Measurements from ENCODE around the gene GNAS.

Gene GNAS

DNA sequence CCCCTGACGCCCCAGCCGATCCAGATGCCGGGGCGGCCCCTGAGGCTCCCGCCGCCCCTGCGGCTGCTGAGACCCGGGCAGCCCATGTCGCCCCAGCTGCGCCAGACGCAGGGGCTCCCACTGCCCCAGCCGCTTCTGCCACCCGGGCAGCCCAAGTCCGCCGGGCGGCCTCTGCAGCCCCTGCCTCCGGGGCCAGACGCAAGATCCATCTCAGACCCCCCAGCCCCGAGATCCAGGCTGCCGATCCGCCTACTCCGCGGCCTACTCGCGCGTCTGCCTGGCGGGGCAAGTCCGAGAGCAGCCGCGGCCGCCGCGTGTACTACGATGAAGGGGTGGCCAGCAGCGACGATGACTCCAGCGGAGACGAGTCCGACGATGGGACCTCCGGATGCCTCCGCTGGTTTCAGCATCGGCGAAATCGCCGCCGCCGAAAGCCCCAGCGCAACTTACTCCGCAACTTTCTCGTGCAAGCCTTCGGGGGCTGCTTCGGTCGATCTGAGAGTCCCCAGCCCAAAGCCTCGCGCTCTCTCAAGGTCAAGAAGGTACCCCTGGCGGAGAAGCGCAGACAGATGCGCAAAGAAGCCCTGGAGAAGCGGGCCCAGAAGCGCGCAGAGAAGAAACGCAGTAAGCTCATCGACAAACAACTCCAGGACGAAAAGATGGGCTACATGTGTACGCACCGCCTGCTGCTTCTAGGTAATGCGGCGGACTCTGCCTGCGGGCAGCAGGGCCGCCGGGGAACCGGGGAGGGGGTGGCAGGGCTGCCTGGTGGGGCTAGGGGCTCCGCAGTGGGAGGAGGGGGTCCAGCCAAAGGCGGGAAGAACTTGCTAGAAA is 2.3 kb downstream of the GNAS start:
- no peak overlapping the region for H3K4me3 ChIP-seq (ENCODE audit: low read depth, low read length)
- DNase-seq (ENCODE audit: low read depth) = no peak
- TF ChIP-seq, protein P1, sequence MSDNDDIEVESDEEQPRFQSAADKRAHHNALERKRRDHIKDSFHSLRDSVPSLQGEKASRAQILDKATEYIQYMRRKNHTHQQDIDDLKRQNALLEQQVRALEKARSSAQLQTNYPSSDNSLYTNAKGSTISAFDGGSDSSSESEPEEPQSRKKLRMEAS (IDR thresholded peaks at IDR 0.05; ENCODE audit: low read depth, low read length) = no peak

DNA sequence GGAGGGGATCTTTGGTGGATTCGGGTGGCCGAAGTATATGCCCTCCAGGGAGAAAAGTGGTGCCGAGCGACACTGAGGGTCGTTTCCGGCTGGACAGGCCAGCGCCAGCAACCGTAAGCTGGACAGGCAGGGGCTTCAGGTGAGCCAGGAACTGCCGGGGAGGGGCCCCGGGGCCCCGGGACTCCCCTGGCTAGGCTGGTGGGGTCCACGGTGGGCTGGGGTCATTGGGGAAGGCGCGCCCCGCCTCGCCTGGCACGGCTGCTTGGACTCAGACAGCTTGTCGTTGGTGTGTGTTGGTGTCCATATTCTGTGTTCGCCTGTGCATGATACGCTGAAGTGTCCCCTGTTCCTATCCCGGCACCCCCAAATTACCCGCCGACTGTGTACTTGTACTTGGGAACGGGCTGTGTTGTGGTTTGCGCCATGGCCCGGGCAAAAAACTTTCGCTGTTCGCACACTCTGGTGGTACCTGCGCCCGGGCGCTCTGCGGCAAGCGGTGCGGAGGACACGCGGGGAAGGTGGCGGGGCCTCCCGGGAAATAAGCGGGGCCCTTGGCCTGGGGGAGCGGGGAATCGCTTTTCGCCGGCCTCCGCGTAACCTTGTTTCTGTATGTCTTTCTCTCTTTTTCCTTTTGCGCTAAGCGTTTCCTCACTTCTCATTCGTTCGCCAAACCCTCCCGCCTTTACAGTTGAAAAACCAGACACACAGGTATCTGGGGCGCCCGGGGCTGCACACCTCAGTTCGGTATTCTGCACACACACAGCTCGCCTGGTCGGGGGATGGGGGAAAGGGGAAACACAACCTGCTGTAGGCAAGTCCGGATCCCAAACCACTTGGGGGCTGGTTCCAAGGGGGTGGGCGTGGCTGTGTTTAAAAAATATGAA is 3.2 kb downstream of the GNAS start:
- H3K4me3 ChIP-seq (ENCODE audit: low read depth, low read length) = no peak overlapping the region
- no peak for DNase-seq (ENCODE audit: low read depth)
- TF ChIP-seq, protein P1 (IDR thresholded peaks at IDR 0.05; ENCODE audit: low read depth, low read length) = no peak
- TF ChIP-seq, protein P2, sequence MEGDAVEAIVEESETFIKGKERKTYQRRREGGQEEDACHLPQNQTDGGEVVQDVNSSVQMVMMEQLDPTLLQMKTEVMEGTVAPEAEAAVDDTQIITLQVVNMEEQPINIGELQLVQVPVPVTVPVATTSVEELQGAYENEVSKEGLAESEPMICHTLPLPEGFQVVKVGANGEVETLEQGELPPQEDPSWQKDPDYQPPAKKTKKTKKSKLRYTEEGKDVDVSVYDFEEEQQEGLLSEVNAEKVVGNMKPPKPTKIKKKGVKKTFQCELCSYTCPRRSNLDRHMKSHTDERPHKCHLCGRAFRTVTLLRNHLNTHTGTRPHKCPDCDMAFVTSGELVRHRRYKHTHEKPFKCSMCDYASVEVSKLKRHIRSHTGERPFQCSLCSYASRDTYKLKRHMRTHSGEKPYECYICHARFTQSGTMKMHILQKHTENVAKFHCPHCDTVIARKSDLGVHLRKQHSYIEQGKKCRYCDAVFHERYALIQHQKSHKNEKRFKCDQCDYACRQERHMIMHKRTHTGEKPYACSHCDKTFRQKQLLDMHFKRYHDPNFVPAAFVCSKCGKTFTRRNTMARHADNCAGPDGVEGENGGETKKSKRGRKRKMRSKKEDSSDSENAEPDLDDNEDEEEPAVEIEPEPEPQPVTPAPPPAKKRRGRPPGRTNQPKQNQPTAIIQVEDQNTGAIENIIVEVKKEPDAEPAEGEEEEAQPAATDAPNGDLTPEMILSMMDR (IDR thresholded peaks at IDR 0.05; ENCODE audit: low read depth, low read length) = no peak
- TF ChIP-seq MYC (IDR thresholded peaks at IDR 0.05; ENCODE audit: low read depth, low read length) (no peak), POLR2A (IDR thresholded peaks at IDR 0.05; ENCODE audit: extremely low read depth, insufficient read length) (no peak)

DNA sequence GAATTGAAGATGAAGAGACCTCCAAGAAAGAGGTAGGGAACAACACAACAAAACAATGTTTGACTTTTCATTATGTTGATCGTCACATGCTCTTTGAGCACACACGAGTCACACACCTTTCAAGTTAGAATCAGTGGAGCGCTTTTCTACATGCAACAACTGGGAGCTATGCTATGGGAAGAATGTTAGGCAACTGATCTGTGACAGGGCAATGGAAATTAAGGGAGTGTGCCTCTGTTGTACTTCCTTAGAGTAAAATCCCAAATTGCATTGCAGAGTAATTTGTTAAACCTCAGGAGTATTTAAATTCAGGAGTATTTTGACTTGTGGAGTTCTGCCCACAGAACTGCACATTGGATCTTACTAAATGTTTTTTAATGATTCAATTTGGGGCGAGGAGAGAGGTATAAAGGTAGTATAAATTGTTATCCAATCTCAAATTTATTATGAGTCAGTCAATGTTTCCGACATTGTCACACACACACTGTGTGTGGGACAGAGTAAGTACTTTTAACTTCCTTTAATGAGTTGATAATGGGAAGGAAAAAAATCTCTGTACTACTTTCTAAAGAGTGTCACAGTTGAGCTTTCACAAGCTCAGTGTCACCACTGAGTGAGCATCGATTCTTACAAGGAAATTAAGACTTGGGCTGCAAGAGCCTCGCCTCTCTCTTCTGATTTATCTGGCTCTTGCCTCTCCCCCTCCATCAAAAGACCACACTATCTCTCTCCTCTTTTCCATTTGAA is 10.7 kb downstream of the GNAS start:
- TF ChIP-seq POLR2A (IDR thresholded peaks at IDR 0.05; ENCODE audit: extremely low read depth, insufficient read length) = no peak
- TF ChIP-seq, protein P1 (IDR thresholded peaks at IDR 0.05; ENCODE audit: low read depth, low read length) = no peak
- no peak for TF ChIP-seq MYC (IDR thresholded peaks at IDR 0.05; ENCODE audit: low read depth, low read length)
- TF ChIP-seq, protein P2 (IDR thresholded peaks at IDR 0.05; ENCODE audit: low read depth, low read length) = no peak
- no peak overlapping the region for H3K4me3 ChIP-seq (ENCODE audit: low read depth, low read length)
- DNase-seq (ENCODE audit: low read depth) = no peak

DNA sequence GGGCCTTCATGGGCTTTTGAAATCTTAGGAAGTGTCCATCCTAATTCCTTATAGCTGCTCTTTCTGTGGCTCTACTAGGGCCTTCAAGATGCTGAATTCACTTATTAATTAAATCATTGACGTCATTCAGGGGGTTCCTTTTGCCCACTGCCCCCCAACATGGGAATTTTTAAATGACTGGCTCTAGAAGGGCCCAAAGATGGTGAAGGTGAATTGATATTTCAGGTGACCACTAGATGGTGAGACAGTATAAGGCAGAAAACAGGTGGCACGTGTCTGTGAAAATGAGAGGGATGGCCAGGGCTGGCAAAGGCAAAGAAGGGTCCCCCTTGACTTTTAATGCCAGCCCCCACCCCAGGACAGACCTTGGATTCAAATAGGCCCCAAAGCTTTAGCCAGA is 11.8 kb downstream of the GNAS start:
- no peak for DNase-seq (ENCODE audit: low read depth)
- no peak overlapping the region for H3K4me3 ChIP-seq (ENCODE audit: low read depth, low read length)
- TF ChIP-seq POLR2A (IDR thresholded peaks at IDR 0.05; ENCODE audit: extremely low read depth, insufficient read length) = no peak
- peak; percentile 60; the same call in 1 of the 2 replicates for TF ChIP-seq MYC (IDR thresholded peaks at IDR 0.05; ENCODE audit: low read depth, low read length)
- TF ChIP-seq, protein P2 (IDR thresholded peaks at IDR 0.05; ENCODE audit: low read depth, low read length) = no peak
- TF ChIP-seq, protein P1 (IDR thresholded peaks at IDR 0.05; ENCODE audit: low read depth, low read length) = peak; percentile 87

DNA sequence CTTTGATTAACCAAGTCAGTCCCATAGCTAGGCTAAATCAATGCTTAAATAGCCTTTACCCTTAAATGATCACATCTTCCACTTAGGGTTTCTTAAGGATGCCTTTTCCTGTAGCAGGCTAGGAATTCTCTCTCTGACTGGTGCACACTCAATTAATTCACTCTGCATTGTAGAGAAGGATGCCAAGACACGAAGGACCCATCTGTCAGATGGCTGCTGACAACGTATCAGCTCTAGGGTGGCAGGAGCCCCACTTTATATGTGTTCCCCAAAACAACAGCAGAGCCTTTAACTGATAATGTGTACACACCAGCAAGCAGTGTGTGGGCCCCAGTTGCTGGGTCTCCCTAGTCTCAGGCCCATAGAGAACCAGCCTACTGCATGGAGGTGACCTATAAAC is 13.3 kb downstream of the GNAS start:
- DNase-seq (ENCODE audit: low read depth) = no peak
- TF ChIP-seq POLR2A (IDR thresholded peaks at IDR 0.05; ENCODE audit: extremely low read depth, insufficient read length) (no peak), MYC (IDR thresholded peaks at IDR 0.05; ENCODE audit: low read depth, low read length) (no peak)
- TF ChIP-seq, protein P1 (IDR thresholded peaks at IDR 0.05; ENCODE audit: low read depth, low read length) = no peak
- TF ChIP-seq, protein P2 (IDR thresholded peaks at IDR 0.05; ENCODE audit: low read depth, low read length) = no peak
- H3K4me3 ChIP-seq (ENCODE audit: low read depth, low read length) = no peak overlapping the region
